Endothelial cell of umbilical vein (primary cell): Measurements from ENCODE around the gene FGFR4. TPM values are rescaled to one million over a fixed set of nuclear protein-coding genes. Genes with fewer than 3 reads are reported as not detected.

ENCODE experiments used
- BruUV-seq: library from RNA; stranded (reverse); fragments of 400-500 nt; replicated peaks from 2 replicates; lab custom pipeline; 2021; lab: Mats Ljungman, UMichigan
- CTCF ChIA-PET: fragments of 300-600, 350-600 bp; sonication (Branson Sonifier 250); formaldehyde crosslinking; loops from one replicate; lab custom pipeline; 2021; ENCODE audit warnings: antibody characterized with exemption, inconsistent platforms; lab: Charles Lee
- POLR2A ChIA-PET: fragments of 300-600, 350-600 bp; sonication (Branson Sonifier 250); formaldehyde crosslinking; loops from one replicate; lab custom pipeline; 2021; ENCODE audit warnings: antibody characterized with exemption, inconsistent platforms; lab: Charles Lee
- DNase-seq: peaks from one replicate; pipeline ENCODE4 v3.0.0-alpha.2; 2011; ENCODE audit warnings: low read depth, low spot score
- FAIRE-seq: peaks from 2 replicates; lab custom pipeline; 2011; peaks lifted over from hg19 to GRCh38; lab: Jason Lieb, UNC
- H2AFZ ChIP-seq: 2 replicates; pipeline ENCODE4 v1.6.0; 2012; ENCODE audit warnings: low read depth, low read length, control low read depth, inconsistent platforms
- H3K27ac ChIP-seq: 2 replicates; pipeline ENCODE4 v1.5.1; 2011; ENCODE audit warnings: low read depth, mild to moderate bottlenecking, control low read depth, low read length, moderate library complexity; ENCODE audit not compliant: insufficient read depth
- H3K27me3 ChIP-seq, 2 experiments: 2 replicates each; pipeline versions ENCODE4 v1.6.0 to v1.6.1; 2011; ENCODE audit warnings: low read length in 2 of 2, mixed read lengths in 1 of 2; ENCODE audit not compliant: control insufficient read depth in 2 of 2, insufficient read depth in 2 of 2
- H3K36me3 ChIP-seq, 2 experiments: 2 replicates in 1 of 2; 3 replicates in 1 of 2; pipeline ENCODE4 v1.5.1; 2011; ENCODE audit warnings: low read length in 2 of 2, mild to moderate bottlenecking in 1 of 2, moderate library complexity in 1 of 2; ENCODE audit not compliant: control insufficient read depth in 2 of 2, insufficient read depth in 2 of 2; ENCODE audit errors: extremely low read depth in 1 of 2
- H3K4me1 ChIP-seq: 3 replicates; pipeline ENCODE4 v1.5.1; 2011; ENCODE audit warnings: mild to moderate bottlenecking, low read length; ENCODE audit not compliant: control insufficient read depth, insufficient read depth; ENCODE audit errors: extremely low read depth
- H3K4me2 ChIP-seq: 2 replicates; pipeline ENCODE4 v1.6.1; 2011; ENCODE audit warnings: low read length, control low read depth, mixed read lengths; ENCODE audit not compliant: insufficient read depth
- H3K4me3 ChIP-seq, 3 experiments: fragments of 200-600 bp in 1 of 3; sonication (generic), shearing (Covaris generic) in 1 of 3; replicated peaks in 1 of 3; 2 replicates each; pipeline ENCODE4 v1.5.1; 2011 to 2016; ENCODE audit warnings: control low read depth in 3 of 3, low read length in 3 of 3, mild to moderate bottlenecking in 2 of 3, inconsistent platforms in 1 of 3, low read depth in 1 of 3, moderate library complexity in 1 of 3; ENCODE audit not compliant: insufficient read depth in 1 of 3
- H3K79me2 ChIP-seq: 2 replicates; pipeline ENCODE4 v1.6.0; 2012; ENCODE audit warnings: low read length, inconsistent platforms; ENCODE audit not compliant: control insufficient read depth, insufficient read depth
- H3K9ac ChIP-seq: replicated peaks from 2 replicates; pipeline ENCODE3; 2011; ENCODE audit warnings: low read length, control low read depth; ENCODE audit not compliant: insufficient read depth; ENCODE audit errors: extremely low read depth
- H3K9me1 ChIP-seq: replicated peaks from 3 replicates; pipeline ENCODE4 v1.6.0; 2011; ENCODE audit warnings: mild to moderate bottlenecking, low read length; ENCODE audit not compliant: control insufficient read depth, insufficient read depth; ENCODE audit errors: extremely low read depth
- H3K9me3 ChIP-seq: replicated peaks from 2 replicates; pipeline ENCODE4 v1.5.1; 2012; ENCODE audit warnings: low read length, inconsistent platforms; ENCODE audit not compliant: control insufficient read depth, insufficient read depth
- H4K20me1 ChIP-seq: replicated peaks from 2 replicates; pipeline ENCODE3; 2011; ENCODE audit warnings: mild to moderate bottlenecking, low read length; ENCODE audit not compliant: control insufficient read depth, insufficient read depth; ENCODE audit errors: extremely low read depth
- CTCF ChIP-seq, 2 donors: IDR thresholded peaks; 1 replicate in 1 of 2; 2 replicates in 1 of 2; pipeline ENCODE4 v1.5.1; 2011; ENCODE audit warnings: low read length in 2 of 2, mild to moderate bottlenecking in 2 of 2, moderate library complexity in 2 of 2, control low read depth in 1 of 2, inconsistent platforms in 1 of 2, low read depth in 1 of 2; ENCODE audit not compliant: insufficient read depth in 1 of 2; ENCODE audit errors: extremely low read depth in 1 of 2
- EZH2 ChIP-seq: IDR thresholded peaks from 2 replicates; pipeline ENCODE4 v1.6.1; 2012; ENCODE audit warnings: borderline replicate concordance, low read depth, mild to moderate bottlenecking, moderate library complexity, low read length, inconsistent platforms; ENCODE audit not compliant: severe bottlenecking
- FOS ChIP-seq: IDR thresholded peaks from 2 replicates; pipeline ENCODE4 v1.6.1; 2011; ENCODE audit warnings: mild to moderate bottlenecking, low read length, moderate library complexity, borderline replicate concordance; ENCODE audit not compliant: insufficient read depth
- GATA2 ChIP-seq: IDR thresholded peaks from 2 replicates; pipeline ENCODE4 v1.7.0; 2011; ENCODE audit warnings: low read depth, mild to moderate bottlenecking, moderate library complexity, mixed read lengths, low read length; ENCODE audit not compliant: insufficient read length, insufficient read depth
- JUN ChIP-seq: IDR thresholded peaks from 2 replicates; pipeline ENCODE4 v1.6.1; 2011; ENCODE audit warnings: borderline replicate concordance, low read depth; ENCODE audit not compliant: insufficient read length, insufficient read depth
- MAX ChIP-seq: IDR thresholded peaks from 2 replicates; pipeline ENCODE4 v1.6.1; 2011; ENCODE audit not compliant: insufficient read depth, insufficient read length
- MYC ChIP-seq: IDR thresholded peaks from one replicate; pipeline ENCODE4 v1.6.1; 2011; ENCODE audit warnings: mild to moderate bottlenecking, low read depth, low read length
- POLR2A ChIP-seq: IDR thresholded peaks from 2 replicates; pipeline ENCODE4 v1.6.1; 2012; ENCODE audit warnings: low read depth, mild to moderate bottlenecking, control low read depth, low read length
- POLR2AphosphoS5 ChIP-seq: IDR thresholded peaks from 2 replicates; pipeline ENCODE4 v1.6.1; 2012; ENCODE audit warnings: low read depth, mild to moderate bottlenecking, control low read depth, low read length, moderate library complexity; ENCODE audit not compliant: insufficient read depth
- dilution Hi-C: fragments of 300-500 bp; cut with MboI; formaldehyde crosslinking; loops from one replicate; pipeline ENCODE4 v1.15.0; 2019; ENCODE audit warnings: low sequenced_read_pairs; ENCODE audit not compliant: extremely low pct_ligation_motif_present
- intact Hi-C: fragments of 100-400 bp; cut with micrococcal nuclease; formaldehyde crosslinking; loops from one replicate; pipeline ENCODE4 v1.10.0; 2022
- polyA plus RNA-seq, 4 experiments: library from polyadenylated mRNA; depleted of rRNA in 3 of 4; stranded (reverse) in 3 of 4; unstranded in 1 of 4; fragments of >200 nt; gene quantifications; 2 replicates each; pipeline versions ENCODE4 v1.2.1 to v1.2.3, GENCODE V29; 2011 to 2012; ENCODE audit warnings: missing spikeins in 1 of 4
- total RNA-seq: library from RNA; stranded (reverse); gene quantifications from 2 replicates; pipeline ENCODE4 v1.2.3, GENCODE V29; 2021

The FGFR4 gene
- total and polyA plus RNA-seq, 2 donors (not counting 3 experiments of a cell fraction or from before 2014, with no cell fraction given): 1.9 to 2.9 TPM

- H3K9me1 ChIP-seq: no peaks in the 10 kb centered on the region
- DNase-seq (no peak), FAIRE-seq (no peak)
- intact Hi-C loops (loop anchor here (2.0 to 5.0 kb wide), 2 partner anchors 15 to 171 kb away; partner anchors contain the start of genes PRELID1 and RAB24), dilution Hi-C loops (no loop called here)
- H3K4me1 ChIP-seq: peaks cover 34% of the 10 kb centered on the region
- POLR2A ChIA-PET: no interaction called here
- no peak overlapping the region for H3K9ac ChIP-seq
- no peaks in the 10 kb centered on the region for H4K20me1 ChIP-seq
- no peak overlapping the region for H3K4me2 ChIP-seq
- no peak overlapping the region for H3K4me3 ChIP-seq
- H3K79me2 ChIP-seq: peaks cover 23% of the 10 kb centered on the region
- BruUV-seq: no TSS peak
- H2AFZ ChIP-seq: no peak overlapping the region
- CTCF ChIA-PET: interaction anchor here (1.0 kb wide), 1 partner anchor 18 kb away, joined by 5 read pairs; no protein-coding TSS in a partner anchor
- H3K27ac ChIP-seq: no peak overlapping the region
- H3K9me3 ChIP-seq: no peaks in the 10 kb centered on the region
- TF ChIP-seq MYC (no peak), MAX (no peak), JUN (no peak), POLR2A (no peak), EZH2 (no peak), POLR2AphosphoS5 (no peak), FOS (no peak), CTCF (IDR thresholded peaks at IDR 0.05; ENCODE audit: extremely low read depth in 1 of 2, insufficient read depth in 1 of 2, low read depth in 1 of 2, low read length in 2 of 2) (no peak), GATA2 (no peak)
- H3K27me3 ChIP-seq: no peaks in the 10 kb centered on the region
- peaks cover 0 to 6% of the 10 kb centered on the region in 2 experiments for H3K36me3 ChIP-seq
These were observed 44.8 kb downstream of the FGFR4 start for GRCh38 chr5:177131352-177132135.
